ENCODE results near the gene HYAL3. TPM values are rescaled to one million over a fixed set of nuclear protein-coding genes. Genes with fewer than 3 reads are reported as not detected.

HYAL3 gene
- total RNA-seq, 2 donors from 2014 or later = 0.99 to 2.3 TPM

GRCh38 chr3:50325497-50326181, 26.4 kb upstream of the HYAL3 start:
- Histone ChIP-seq H3K9me3 (no peaks in the 10 kb centered on the region), H3K4me1 (peaks cover 53% of the 10 kb centered on the region), H3K36me3 (replicated peaks in 1 of 2; ENCODE audit: insufficient read depth in 1 of 2, low read depth in 2 of 2) (peaks cover 5 to 10% of the 10 kb centered on the region in 2 donors), H3K27me3 (no peaks in the 10 kb centered on the region), H3K4me3 (no peak overlapping the region), H3K27ac (no peak overlapping the region)
- 81 to 85% methylated on average over 5 to 11 of the region's 11 CpGs for WGBS, 2 donors
- TF ChIP-seq POLR2A (IDR thresholded peaks at IDR 0.05) = no peak
- no peak for DNase-seq
- intact Hi-C loops (cut with DNase I) = no loop called here
- ATAC-seq = no peak

- Histone ChIP-seq H3K27me3 (no peaks in the 10 kb centered on the region), H3K36me3 (replicated peaks in 1 of 2; ENCODE audit: insufficient read depth in 1 of 2, low read depth in 2 of 2) (peaks cover 0 to 4% of the 10 kb centered on the region in 2 donors), H3K9me3 (no peaks in the 10 kb centered on the region), H3K4me1 (peaks cover 58% of the 10 kb centered on the region), H3K4me3 (no peak overlapping the region), H3K27ac (peak overlapping the region in 2 of 4 donors; percentile 43 to 97)
- ATAC-seq = no peak
- intact Hi-C loops (cut with DNase I) = no loop called here
- 70 to 78% methylated on average over 2 of the region's 2 CpGs for WGBS, 2 donors
- TF ChIP-seq CTCF (IDR thresholded peaks at IDR 0.05) (no peak), POLR2A (IDR thresholded peaks at IDR 0.05) (no peak)
- DNase-seq = no peak
These were observed 25.9 kb upstream of the HYAL3 start for GRCh38 chr3:50325113-50325480.

- 45 to 46% methylated on average over 4 of the region's 4 CpGs for WGBS, 2 donors
- ATAC-seq = no peak
- peak; percentile 64 to 77 (median 64) for DNase-seq
- no peaks in the 10 kb centered on the region for H3K27me3 ChIP-seq
- intact Hi-C loops (cut with DNase I) = no loop called here
- H3K27ac ChIP-seq = peak overlapping the region in 3 of 4 donors; percentile 43 to 98 (median 97)
- no peaks in the 10 kb centered on the region for H3K9me3 ChIP-seq
- H3K4me3 ChIP-seq = no peak overlapping the region
- H3K36me3 ChIP-seq (replicated peaks in 1 of 2; ENCODE audit: insufficient read depth in 1 of 2, low read depth in 2 of 2) = no peaks in the 10 kb centered on the region
- TF ChIP-seq CTCF (IDR thresholded peaks at IDR 0.05) = peak; percentile 63 to 81 (median 71)
- TF ChIP-seq POLR2A (IDR thresholded peaks at IDR 0.05) = no peak
- H3K4me1 ChIP-seq = peaks cover 64% of the 10 kb centered on the region
These were observed 25.3 kb upstream of the HYAL3 start for GRCh38 chr3:50324351-50325112.

GRCh38 chr3:50323614-50324199, 24.5 kb upstream of the HYAL3 start:
- no peaks in the 10 kb centered on the region for H3K27me3 ChIP-seq
- peaks cover 65% of the 10 kb centered on the region for H3K4me1 ChIP-seq
- peak overlapping the region; percentile 17 to 98 (median 70) for H3K27ac ChIP-seq
- intact Hi-C loops (cut with DNase I) = no loop called here
- ATAC-seq (no peak), DNase-seq (no peak)
- H3K9me3 ChIP-seq = no peaks in the 10 kb centered on the region
- WGBS, 2 donors = 68 to 69% methylated on average over 4 to 5 of the region's 5 CpGs
- no peak overlapping the region for H3K4me3 ChIP-seq
- TF ChIP-seq CTCF (IDR thresholded peaks at IDR 0.05) (no peak), POLR2A (IDR thresholded peaks at IDR 0.05) (no peak)
- H3K36me3 ChIP-seq (replicated peaks in 1 of 2; ENCODE audit: insufficient read depth in 1 of 2, low read depth in 2 of 2) = no peaks in the 10 kb centered on the region

- H3K36me3 ChIP-seq (replicated peaks in 1 of 2; ENCODE audit: insufficient read depth in 1 of 2, low read depth in 2 of 2) = peaks cover 0 to 2% of the 10 kb centered on the region in 2 donors
- peak overlapping the region; percentile 25 to 98 (median 96) for H3K27ac ChIP-seq
- no peaks in the 10 kb centered on the region for H3K27me3 ChIP-seq
- ATAC-seq = no peak
- DNase-seq = no peak
- WGBS, 2 donors = 38 to 60% methylated on average over 4 of the region's 4 CpGs
- no peak overlapping the region for H3K4me3 ChIP-seq
- H3K9me3 ChIP-seq = no peaks in the 10 kb centered on the region
- TF ChIP-seq POLR2A (IDR thresholded peaks at IDR 0.05) (no peak), CTCF (IDR thresholded peaks at IDR 0.05) (no peak)
- intact Hi-C loops (cut with DNase I) = no loop called here
- H3K4me1 ChIP-seq = peaks cover 68% of the 10 kb centered on the region
These were observed 23.9 kb upstream of the HYAL3 start for GRCh38 chr3:50323092-50323600.
